NCI-H345 treated with DMSO at 0.1 percent for 48 hours (cell line): ENCODE data around the gene TNRC18.
"Not testable (repeated sequence)": the region's sequence is repeated elsewhere in the genome, so short reads cannot be mapped to it uniquely, and the experiment has no call there.

ENCODE experiments used
- DNase-seq: peaks from one replicate; lab custom pipeline; 2025; ENCODE audit not compliant: unreplicated experiment; lab: John Stamatoyannopoulos, UW

Gene TNRC18

GRCh38 chr7:5320802-5321396, 102.7 kb downstream of the TNRC18 start:
- DNase-seq: no peak

GRCh38 chr7:5320391-5320790, 103.2 kb downstream of the TNRC18 start:
- no peak for DNase-seq

GRCh38 chr7:5318613-5319012, 105.0 kb downstream of the TNRC18 start:
- not testable (repeated sequence) for DNase-seq

- DNase-seq: no peak
These were observed 107.9 kb downstream of the TNRC18 start for GRCh38 chr7:5315761-5316160.

- DNase-seq: no peak
These were observed 108.8 kb downstream of the TNRC18 start for GRCh38 chr7:5314864-5315263.

GRCh38 chr7:5313076-5313885, 110.4 kb downstream of the TNRC18 start:
- DNase-seq: not testable (repeated sequence)

- not testable (repeated sequence) for DNase-seq
These were observed 111.2 kb downstream of the TNRC18 start for GRCh38 chr7:5312276-5313070.

GRCh38 chr7:5310822-5311405, 112.7 kb downstream of the TNRC18 start:
- no peak for DNase-seq

GRCh38 chr7:5309146-5309545, 114.5 kb downstream of the TNRC18 start:
- DNase-seq: no peak

GRCh38 chr7:5307221-5308142, 116.2 kb downstream of the TNRC18 start:
- not testable (repeated sequence) for DNase-seq

- DNase-seq: not testable (repeated sequence)
These were observed 118.6 kb downstream of the TNRC18 start for GRCh38 chr7:5305050-5305449.

GRCh38 chr7:5303591-5304505, 119.8 kb downstream of the TNRC18 start:
- DNase-seq: no peak

- no peak for DNase-seq
These were observed 120.6 kb downstream of the TNRC18 start for GRCh38 chr7:5303061-5303460.

- no peak for DNase-seq
These were observed 121.1 kb downstream of the TNRC18 start for GRCh38 chr7:5302577-5302976.

- DNase-seq: no peak
These were observed 123.3 kb downstream of the TNRC18 start for GRCh38 chr7:5300366-5300765.

GRCh38 chr7:5296611-5297226, 126.9 kb downstream of the TNRC18 start:
- no peak for DNase-seq

GRCh38 chr7:5296015-5296610, 127.5 kb downstream of the TNRC18 start:
- no peak for DNase-seq
